Mesenchymal stem cell (in vitro differentiated cells and primary cell): ENCODE data around the gene DTNB.

Experiments used
- DNase-seq: peaks from one replicate; pipeline ENCODE4 v3.0.0-alpha.2; 2013
- H2AFZ ChIP-seq: one replicate; pipeline ENCODE4 v1.6.1; 2013; ENCODE audit warnings: low read depth, mild to moderate bottlenecking, control low read depth, inconsistent platforms, low read length, moderate library complexity
- H2AK5ac ChIP-seq: 2 replicates; pipeline ENCODE4 v1.6.1; 2013; ENCODE audit warnings: low read length, moderate library complexity, mild to moderate bottlenecking, inconsistent platforms; ENCODE audit not compliant: severe bottlenecking
- H2BK120ac ChIP-seq: one replicate; pipeline ENCODE4 v1.6.1; 2013; ENCODE audit warnings: low read depth, mild to moderate bottlenecking, inconsistent platforms, low read length, moderate library complexity
- H2BK12ac ChIP-seq, 2 experiments: one replicate each; pipeline ENCODE4 v1.6.1; 2013; ENCODE audit warnings: inconsistent platforms in 2 of 2, low read length in 2 of 2, mild to moderate bottlenecking in 2 of 2, moderate library complexity in 2 of 2, control low read depth in 1 of 2
- H2BK15ac ChIP-seq: one replicate; pipeline ENCODE4 v1.6.1; 2013; ENCODE audit warnings: mild to moderate bottlenecking, low read depth, inconsistent platforms; ENCODE audit not compliant: poor library complexity, severe bottlenecking
- H2BK5ac ChIP-seq: 2 replicates; pipeline ENCODE4 v1.6.1; 2013; ENCODE audit warnings: low read depth, mild to moderate bottlenecking, low read length, control low read depth, inconsistent platforms; ENCODE audit not compliant: poor library complexity, severe bottlenecking
- H3K14ac ChIP-seq, 2 experiments: one replicate each; pipeline ENCODE4 v1.6.1; 2013; ENCODE audit warnings: inconsistent platforms in 2 of 2, low read length in 2 of 2, control low read depth in 1 of 2, mild to moderate bottlenecking in 1 of 2, moderate library complexity in 1 of 2
- H3K18ac ChIP-seq, 2 experiments: one replicate each; pipeline ENCODE4 v1.6.1; 2013; ENCODE audit warnings: inconsistent platforms in 2 of 2, low read length in 2 of 2, control low read depth in 1 of 2, low read depth in 1 of 2, mild to moderate bottlenecking in 1 of 2
- H3K23ac ChIP-seq, 2 experiments: one replicate each; pipeline ENCODE4 v1.6.1; 2013; ENCODE audit warnings: inconsistent platforms in 2 of 2, low read length in 2 of 2, mild to moderate bottlenecking in 2 of 2, moderate library complexity in 2 of 2, control low read depth in 1 of 2
- H3K27ac ChIP-seq: 2 replicates; pipeline ENCODE4 v1.5.1; 2013; ENCODE audit warnings: mild to moderate bottlenecking, moderate library complexity, low read length, control low read depth, inconsistent platforms; ENCODE audit not compliant: poor library complexity, severe bottlenecking
- H3K27me3 ChIP-seq, 2 experiments: 2 replicates each; pipeline versions ENCODE4 v1.6.1 to v1.7.0; 2013; ENCODE audit warnings: low read length in 2 of 2, mild to moderate bottlenecking in 2 of 2, moderate library complexity in 2 of 2, control low read depth in 1 of 2, inconsistent platforms in 1 of 2; ENCODE audit not compliant: control insufficient read depth in 1 of 2, insufficient read depth in 1 of 2
- H3K36me3 ChIP-seq, 2 experiments: 2 replicates each; pipeline versions ENCODE4 v1.6.1 to v1.7.0; 2013; ENCODE audit warnings: low read length in 2 of 2, control low read depth in 1 of 2, inconsistent platforms in 1 of 2, low read depth in 1 of 2, mild to moderate bottlenecking in 1 of 2; ENCODE audit not compliant: insufficient read depth in 2 of 2, control insufficient read depth in 1 of 2
- H3K4ac ChIP-seq, 2 experiments: one replicate each; pipeline ENCODE4 v1.6.1; 2013; ENCODE audit warnings: inconsistent platforms in 2 of 2, low read length in 2 of 2, mild to moderate bottlenecking in 2 of 2, moderate library complexity in 2 of 2, control low read depth in 1 of 2, low read depth in 1 of 2
- H3K4me1 ChIP-seq: 2 replicates; pipeline ENCODE4 v1.6.1; 2013; ENCODE audit warnings: low read depth, low read length, control low read depth; ENCODE audit not compliant: control insufficient read depth, insufficient read depth
- H3K4me2 ChIP-seq: 2 replicates; pipeline ENCODE4 v1.6.1; 2013; ENCODE audit warnings: low read length, mild to moderate bottlenecking, inconsistent platforms; ENCODE audit not compliant: poor library complexity, severe bottlenecking
- H3K4me3 ChIP-seq, 2 experiments: 2 replicates each; pipeline versions ENCODE4 v1.5.1 to v1.7.0; 2013; ENCODE audit warnings: low read length in 2 of 2, mild to moderate bottlenecking in 2 of 2, control low read depth in 1 of 2, low read depth in 1 of 2; ENCODE audit not compliant: insufficient read depth in 1 of 2
- H3K79me1 ChIP-seq: replicated peaks from 2 replicates; pipeline ENCODE4 v1.6.1; 2013; ENCODE audit warnings: mild to moderate bottlenecking, control low read depth, low read length, inconsistent platforms; ENCODE audit not compliant: poor library complexity, severe bottlenecking
- H3K9ac ChIP-seq: 2 replicates; pipeline ENCODE4 v1.7.0; 2013; ENCODE audit warnings: mild to moderate bottlenecking, low read length, moderate library complexity
- H3K9me3 ChIP-seq: 2 replicates; pipeline ENCODE4 v1.7.0; 2013; ENCODE audit warnings: mild to moderate bottlenecking, low read length; ENCODE audit not compliant: control insufficient read depth
- H4K8ac ChIP-seq: one replicate; pipeline ENCODE4 v1.6.1; 2013; ENCODE audit warnings: inconsistent platforms, mild to moderate bottlenecking, low read length, moderate library complexity
- H4K91ac ChIP-seq: one replicate; pipeline ENCODE4 v1.6.1; 2013; ENCODE audit warnings: mild to moderate bottlenecking, low read length, inconsistent platforms
- WGBS: methylation state at CpG from one replicate; pipeline ENCODE4 v1.1.7; 2013; ENCODE audit warnings: mixed read lengths; 5-methylcytosine and 5-hydroxymethylcytosine counted together

The DTNB gene

DNA sequence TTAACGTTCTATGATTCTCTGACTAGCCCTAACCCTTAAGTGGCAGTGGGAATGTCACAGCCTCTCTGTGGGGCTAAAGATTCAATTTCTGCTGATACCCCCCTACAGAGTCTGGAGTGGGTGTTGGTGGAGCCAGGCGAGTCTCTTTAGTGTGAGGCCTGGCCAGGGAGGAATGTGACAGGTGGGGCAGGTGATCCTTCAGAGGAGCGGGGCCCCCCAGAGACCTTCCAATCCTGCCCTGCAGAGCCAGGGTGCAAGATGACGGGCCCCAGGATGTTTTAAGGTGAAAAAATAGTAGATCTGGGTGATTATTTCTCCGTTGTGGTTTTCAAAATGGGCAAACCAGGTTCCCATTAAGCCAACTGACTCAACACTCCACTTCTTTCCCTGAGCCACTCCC is 303.5 kb downstream of the DTNB start:
- Histone ChIP-seq H2BK5ac (no peak overlapping the region), H3K14ac (no peak overlapping the region), H2BK15ac (no peak overlapping the region), H2BK120ac (no peak overlapping the region), H4K91ac (no peak overlapping the region), H2AK5ac (no peak overlapping the region), H2BK12ac (no peak overlapping the region), H3K9me3 (no peaks in the 10 kb centered on the region), H3K9ac (no peak overlapping the region), H2AFZ (no peak overlapping the region), H4K8ac (no peak overlapping the region), H3K4me1 (peaks cover 2% of the 10 kb centered on the region), H3K27ac (no peak overlapping the region), H3K79me1 (no peaks in the 10 kb centered on the region), H3K23ac (no peak overlapping the region), H3K4me2 (no peak overlapping the region), H3K36me3 (no peaks in the 10 kb centered on the region), H3K18ac (no peak overlapping the region), H3K27me3 (peaks cover 0 to 3% of the 10 kb centered on the region in 2 experiments), H3K4ac (no peak overlapping the region), H3K4me3 (no peak overlapping the region)
- DNase-seq, result no peak
- 87% methylated on average over 3 of the region's 5 CpGs for WGBS

- H2BK15ac ChIP-seq, result no peak overlapping the region
- H2BK120ac ChIP-seq, result no peak overlapping the region
- H3K4me1 ChIP-seq, result peaks cover 2% of the 10 kb centered on the region
- no peak overlapping the region for H2AK5ac ChIP-seq
- H3K36me3 ChIP-seq, result no peaks in the 10 kb centered on the region
- H4K8ac ChIP-seq, result no peak overlapping the region
- no peaks in the 10 kb centered on the region for H3K79me1 ChIP-seq
- H3K9ac ChIP-seq, result no peak overlapping the region
- no peak overlapping the region for H3K27ac ChIP-seq
- no peak overlapping the region for H3K14ac ChIP-seq
- 93% methylated on average over 4 of the region's 4 CpGs for WGBS
- H2AFZ ChIP-seq, result no peak overlapping the region
- H4K91ac ChIP-seq, result no peak overlapping the region
- no peak for DNase-seq
- no peak overlapping the region for H3K4me2 ChIP-seq
- no peaks in the 10 kb centered on the region for H3K9me3 ChIP-seq
- no peak overlapping the region for H2BK12ac ChIP-seq
- no peak overlapping the region for H2BK5ac ChIP-seq
- H3K4ac ChIP-seq, result no peak overlapping the region
- H3K27me3 ChIP-seq, result peaks cover 0 to 3% of the 10 kb centered on the region in 2 experiments
- no peak overlapping the region for H3K23ac ChIP-seq
- no peak overlapping the region for H3K4me3 ChIP-seq
- H3K18ac ChIP-seq, result no peak overlapping the region
These were observed 303.9 kb downstream of the DTNB start for GRCh38 chr2:25369439-25369838.

- WGBS, result 75% methylated on average over 4 of the region's 4 CpGs
- H3K23ac ChIP-seq, result no peak overlapping the region
- no peak overlapping the region for H4K91ac ChIP-seq
These were observed 304.7 kb downstream of the DTNB start for GRCh38 chr2:25368660-25369059.

DNA sequence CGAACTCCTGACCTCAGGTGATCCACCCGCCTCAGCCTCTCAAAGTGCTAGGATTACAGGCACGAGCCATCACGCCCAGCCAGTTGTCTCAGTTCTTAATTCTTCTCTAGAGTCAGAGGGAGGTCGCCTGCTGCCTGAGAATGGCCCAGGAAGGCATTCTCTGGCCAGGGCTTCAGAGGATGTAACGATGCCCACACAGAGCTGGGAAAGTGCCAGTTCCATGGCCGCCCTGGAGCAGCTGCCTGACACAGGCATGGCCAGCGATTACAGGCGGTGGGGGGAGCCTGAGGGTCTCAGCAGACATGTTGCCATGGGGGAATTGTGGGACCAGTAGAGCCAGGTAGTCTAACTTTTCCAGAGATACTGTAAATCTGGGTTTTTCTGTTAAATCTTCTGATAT is 306.1 kb downstream of the DTNB start:
- no peak overlapping the region for H2BK120ac ChIP-seq
- H3K4me1 ChIP-seq, result peaks cover 2% of the 10 kb centered on the region
- H3K18ac ChIP-seq, result no peak overlapping the region
- 90% methylated on average over 9 of the region's 9 CpGs for WGBS
- H2AK5ac ChIP-seq, result no peak overlapping the region
- no peaks in the 10 kb centered on the region for H3K27me3 ChIP-seq
- no peaks in the 10 kb centered on the region for H3K9me3 ChIP-seq
- H3K23ac ChIP-seq, result no peak overlapping the region
- no peak overlapping the region for H3K27ac ChIP-seq
- no peak overlapping the region for H2BK5ac ChIP-seq
- H2BK15ac ChIP-seq, result no peak overlapping the region
- no peak for DNase-seq
- no peak overlapping the region for H3K14ac ChIP-seq
- no peak overlapping the region for H3K4me2 ChIP-seq
- no peaks in the 10 kb centered on the region for H3K36me3 ChIP-seq
- H4K8ac ChIP-seq, result no peak overlapping the region
- H3K79me1 ChIP-seq, result no peaks in the 10 kb centered on the region
- no peak overlapping the region for H3K9ac ChIP-seq
- peak overlapping the region in 1 of 2 experiments; percentile 37 for H2BK12ac ChIP-seq
- H4K91ac ChIP-seq, result no peak overlapping the region
- H2AFZ ChIP-seq, result no peak overlapping the region
- no peak overlapping the region for H3K4me3 ChIP-seq
- H3K4ac ChIP-seq, result no peak overlapping the region

More at GRCh38 chr2:25368660-25369059, 304.7 kb downstream of the DTNB start:
- H2AFZ ChIP-seq, result no peak overlapping the region
- no peak overlapping the region for H4K8ac ChIP-seq
- no peak for DNase-seq
- H3K4me3 ChIP-seq, result no peak overlapping the region
- H3K4ac ChIP-seq, result no peak overlapping the region
- peaks cover 2% of the 10 kb centered on the region for H3K4me1 ChIP-seq
- H2BK120ac ChIP-seq, result no peak overlapping the region
- H3K27me3 ChIP-seq, result peaks cover 0 to 3% of the 10 kb centered on the region in 2 experiments
- no peak overlapping the region for H3K18ac ChIP-seq
- H3K14ac ChIP-seq, result no peak overlapping the region
- H2BK12ac ChIP-seq, result no peak overlapping the region
- H3K9me3 ChIP-seq, result no peaks in the 10 kb centered on the region
- H2AK5ac ChIP-seq, result no peak overlapping the region
- H2BK5ac ChIP-seq, result no peak overlapping the region
- H2BK15ac ChIP-seq, result no peak overlapping the region
- H3K27ac ChIP-seq, result no peak overlapping the region
- no peak overlapping the region for H3K4me2 ChIP-seq
- peak overlapping the region; percentile 43 for H3K9ac ChIP-seq
- no peaks in the 10 kb centered on the region for H3K36me3 ChIP-seq
- no peaks in the 10 kb centered on the region for H3K79me1 ChIP-seq
